HG02759 (cell line): ENCODE measurements around the gene DNAAF3.
"Not testable (repeated sequence)": the region's sequence is repeated elsewhere in the genome, so short reads cannot be mapped to it uniquely, and the experiment has no call there.

Source experiments
- ATAC-seq: cut with Tn5 transposase; IDR thresholded peaks from one replicate; pipeline ENCODE4 v1.9.1; 2021; ENCODE audit warnings: mild to moderate bottlenecking, moderate library complexity; ENCODE audit not compliant: unreplicated experiment

The DNAAF3 gene

GRCh38 chr19:55176076-55176475, 9.7 kb upstream of the DNAAF3 start:
- no peak for ATAC-seq

- ATAC-seq: no peak
Observed at GRCh38 chr19:55175117-55175867, 8.9 kb upstream of the DNAAF3 start.

DNA sequence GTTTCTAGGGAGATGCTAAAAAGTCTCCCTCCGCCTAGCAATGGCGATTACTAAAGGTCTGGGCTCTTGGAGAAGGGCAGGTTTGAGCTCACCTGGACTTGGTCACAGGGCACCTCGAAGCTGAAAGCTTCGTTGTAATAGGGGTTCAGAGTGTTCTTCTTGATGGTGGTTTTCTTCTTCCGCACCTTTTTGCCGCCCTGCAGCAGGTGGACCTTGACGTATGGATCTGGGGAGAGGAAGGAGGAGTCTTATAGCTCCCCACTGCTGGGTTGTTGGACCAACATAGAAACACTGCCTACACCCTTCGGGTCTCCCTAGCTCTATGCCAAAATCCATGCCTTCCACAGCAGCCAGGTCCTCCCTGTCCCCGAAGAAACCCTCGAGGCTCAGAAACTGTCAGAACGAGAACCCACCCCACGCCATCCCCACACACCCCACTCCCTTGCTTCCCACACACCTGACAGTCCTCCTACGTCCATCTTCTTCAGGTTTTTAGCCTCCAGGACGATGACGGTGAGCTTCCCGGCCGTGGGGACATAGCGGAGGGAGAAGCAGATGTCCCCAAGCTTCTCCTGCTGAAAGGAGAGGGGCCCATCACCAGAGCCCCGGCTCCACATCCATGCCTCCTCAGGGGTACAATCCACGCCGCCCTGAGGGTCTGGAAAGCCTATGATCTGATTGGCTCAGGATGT, 8.2 kb upstream of the DNAAF3 start:
- no peak for ATAC-seq

GRCh38 chr19:55173714-55174409, 7.4 kb upstream of the DNAAF3 start:
- no peak for ATAC-seq

- ATAC-seq: no peak
Observed at GRCh38 chr19:55173186-55173713, 6.8 kb upstream of the DNAAF3 start.

- no peak for ATAC-seq
Observed at GRCh38 chr19:55172741-55173140, 6.3 kb upstream of the DNAAF3 start.

DNA sequence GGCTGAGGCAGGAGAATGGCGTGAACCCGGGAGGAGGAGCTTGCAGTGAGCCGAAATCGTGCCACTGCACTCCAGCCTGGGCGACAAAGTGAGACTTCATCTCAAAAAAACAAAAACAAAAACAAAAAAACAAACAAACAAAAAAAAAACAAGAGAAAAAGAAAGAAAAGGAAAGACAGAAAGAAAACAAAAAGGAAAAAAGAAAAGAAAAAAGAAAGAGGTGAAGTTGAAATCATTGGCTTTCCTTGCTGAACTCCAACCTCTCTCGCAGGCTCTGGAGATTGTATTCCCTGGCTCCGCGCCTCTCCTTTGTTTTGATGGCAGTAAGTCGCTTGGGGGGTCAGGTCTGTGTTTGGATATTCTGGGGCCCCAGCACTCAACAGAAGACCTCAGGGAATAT, 5.9 kb upstream of the DNAAF3 start:
- ATAC-seq: not testable (repeated sequence)

DNA sequence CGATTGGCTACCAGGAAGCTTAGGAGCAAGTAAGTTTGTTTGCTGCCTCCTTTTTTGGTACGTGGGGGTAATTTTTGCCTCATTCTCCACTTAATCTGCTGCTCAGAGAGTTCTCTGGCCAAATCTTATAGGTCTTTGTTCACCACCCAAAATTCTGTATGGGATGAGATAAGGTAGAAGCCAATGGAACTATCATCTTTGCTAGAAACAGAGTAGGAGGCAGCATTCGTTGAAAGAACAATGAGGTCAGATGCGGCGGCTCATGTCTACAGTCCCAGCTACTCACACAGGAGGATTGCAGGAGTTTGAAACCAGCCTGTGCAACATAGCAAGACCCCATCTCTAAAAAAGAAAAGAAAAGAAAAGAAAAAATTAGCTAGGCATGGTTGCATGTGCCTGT, 5.0 kb upstream of the DNAAF3 start:
- ATAC-seq: no peak

DNA sequence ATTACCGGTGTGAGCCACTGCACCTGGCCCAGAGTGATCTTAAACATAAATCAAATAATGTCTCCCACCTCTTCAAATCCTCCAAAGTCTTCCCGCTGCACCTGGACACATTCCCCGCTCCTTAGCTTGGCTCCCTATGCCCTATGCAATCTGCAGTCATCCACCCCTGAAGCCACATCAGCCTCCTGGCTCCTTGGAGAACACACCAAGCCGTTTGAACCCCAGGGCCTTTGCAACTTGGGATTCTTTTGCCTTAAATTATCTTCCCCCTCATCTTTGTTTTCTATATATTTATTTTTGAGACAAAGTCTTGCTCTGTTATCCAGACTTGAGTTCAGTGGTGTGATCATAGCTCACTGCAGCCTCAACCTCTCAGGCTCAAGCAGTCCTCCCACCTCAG, 2.7 kb upstream of the DNAAF3 start:
- no peak for ATAC-seq

DNA sequence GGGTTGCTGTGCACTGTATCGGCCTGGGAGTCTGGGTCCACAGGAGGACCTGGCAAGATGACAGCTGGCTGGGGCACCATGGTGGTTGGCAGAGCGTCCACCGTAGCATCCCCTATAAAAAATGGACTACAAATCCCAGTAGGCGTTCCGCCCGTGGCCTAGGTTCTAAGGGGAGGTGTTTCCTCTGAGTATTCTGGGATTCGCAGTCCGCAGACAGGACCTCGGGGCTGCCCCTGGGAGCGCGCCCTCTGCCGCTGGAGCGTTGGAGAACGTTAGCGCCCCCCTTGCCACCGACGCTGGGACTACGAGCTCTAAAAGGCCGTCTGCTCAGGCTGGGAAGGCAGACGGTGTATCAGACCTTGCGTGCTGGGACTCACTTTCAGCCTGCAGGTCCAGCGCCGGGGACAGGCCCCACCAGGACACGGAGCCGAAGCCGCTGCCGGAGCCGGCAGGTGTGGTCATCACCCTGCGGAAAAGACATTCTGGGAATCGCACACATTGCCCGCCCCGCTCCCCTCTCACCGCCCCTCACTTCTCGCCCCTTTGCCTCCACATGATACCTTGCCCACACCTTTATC, 372 bp downstream of the DNAAF3 start:
- ATAC-seq: no peak

DNA sequence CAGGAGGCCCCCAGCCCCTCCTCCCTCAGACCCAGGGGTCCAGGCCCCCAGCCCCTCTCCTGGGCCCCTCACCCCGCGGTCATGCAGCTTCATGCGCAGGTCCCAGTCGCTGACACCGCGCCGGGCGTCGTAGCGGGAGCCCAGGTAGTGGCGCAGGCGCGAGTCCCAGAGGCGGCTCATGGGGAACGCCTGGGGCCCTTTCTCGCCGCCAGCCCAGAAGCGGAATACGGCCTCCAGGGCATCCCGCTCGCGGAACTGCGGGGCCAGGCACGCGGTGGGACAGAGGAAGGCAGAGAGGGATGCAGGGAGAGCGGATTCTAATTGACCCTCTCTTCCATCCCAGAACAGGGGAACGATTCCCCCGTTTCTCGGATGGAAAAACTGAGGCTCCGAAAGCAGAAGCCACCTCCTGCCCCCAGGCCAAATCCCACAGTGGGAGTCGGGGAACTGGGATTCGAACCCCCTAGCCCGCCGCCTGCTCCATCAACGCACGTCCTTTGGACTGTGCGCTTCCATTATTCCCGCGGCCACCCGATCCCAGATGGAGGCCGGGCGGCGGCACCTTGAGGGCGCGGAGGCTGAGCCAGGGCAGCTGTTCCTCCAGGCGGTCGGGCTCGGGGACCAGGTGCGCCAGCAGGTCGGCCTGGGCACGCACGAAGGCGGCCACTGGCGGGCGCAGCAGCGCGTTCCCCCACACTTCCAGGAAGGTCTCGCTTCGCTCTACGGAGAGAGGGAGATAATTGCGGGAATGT, 4.7 kb downstream of the DNAAF3 start:
- no peak for ATAC-seq

DNA sequence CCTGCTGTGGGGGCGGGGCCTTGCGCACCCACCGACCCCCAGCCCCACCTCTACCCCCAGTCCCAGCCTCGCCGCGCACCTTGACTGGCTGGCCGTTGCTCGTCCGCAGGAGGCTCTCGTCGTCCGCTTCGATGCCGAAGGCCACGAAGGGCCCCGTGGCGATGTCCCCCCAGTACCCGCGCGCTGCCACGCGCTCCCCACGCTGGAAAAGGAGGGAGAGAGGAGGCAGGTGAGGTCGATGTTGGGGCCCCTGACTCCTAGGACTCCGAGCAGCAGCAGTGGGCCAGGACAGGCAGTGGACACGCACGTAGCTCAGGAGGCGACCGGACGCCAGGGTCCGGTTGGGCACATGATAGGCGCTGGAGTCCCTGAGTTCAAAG, 5.4 kb downstream of the DNAAF3 start:
- ATAC-seq: no peak

GRCh38 chr19:55160128-55160985, 6.1 kb downstream of the DNAAF3 start:
- peak; percentile 67 for ATAC-seq

DNA sequence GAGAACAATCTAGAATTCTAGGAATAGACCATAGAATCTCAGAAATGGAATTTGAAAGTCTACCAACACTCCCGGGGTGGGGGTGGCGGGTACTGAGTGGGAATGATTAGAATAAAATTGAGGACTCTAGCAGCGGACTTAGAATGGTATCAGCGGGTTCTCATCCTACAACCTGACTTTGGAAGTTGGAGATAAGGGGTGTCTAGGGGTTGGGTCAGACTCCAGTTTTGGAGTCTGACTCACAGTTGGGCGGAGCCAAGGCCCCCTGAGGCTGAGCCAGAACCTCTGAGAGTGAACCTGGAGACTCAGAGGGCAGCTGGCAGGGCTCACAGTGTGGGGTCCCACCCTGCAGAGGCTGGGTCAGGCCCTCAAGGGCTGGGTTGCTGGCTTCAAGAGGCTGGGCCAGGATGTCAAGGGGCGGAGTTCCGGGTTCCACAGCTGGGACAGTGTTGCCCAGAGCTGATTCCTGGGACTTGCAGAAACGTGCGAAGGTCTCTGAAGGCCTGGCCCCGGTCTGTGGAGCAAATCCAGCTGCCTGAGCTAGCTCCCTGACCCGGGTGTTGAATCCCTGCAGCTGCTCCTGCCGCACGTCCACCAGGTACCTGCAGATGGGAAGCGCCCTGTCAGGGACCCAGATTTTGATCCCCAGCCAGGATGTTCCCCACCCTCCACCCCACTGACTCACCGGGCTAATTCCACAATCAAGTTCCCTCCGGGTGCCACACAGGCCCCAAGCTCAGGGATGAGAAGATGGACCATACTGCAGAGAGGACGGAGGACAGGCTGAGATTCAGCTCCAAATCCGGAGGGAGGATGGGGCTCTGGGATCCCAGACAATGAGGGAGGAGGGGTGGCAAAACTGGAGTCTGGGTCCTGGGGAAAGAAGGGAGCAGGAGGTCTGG, 7.3 kb downstream of the DNAAF3 start:
- ATAC-seq: no peak

DNA sequence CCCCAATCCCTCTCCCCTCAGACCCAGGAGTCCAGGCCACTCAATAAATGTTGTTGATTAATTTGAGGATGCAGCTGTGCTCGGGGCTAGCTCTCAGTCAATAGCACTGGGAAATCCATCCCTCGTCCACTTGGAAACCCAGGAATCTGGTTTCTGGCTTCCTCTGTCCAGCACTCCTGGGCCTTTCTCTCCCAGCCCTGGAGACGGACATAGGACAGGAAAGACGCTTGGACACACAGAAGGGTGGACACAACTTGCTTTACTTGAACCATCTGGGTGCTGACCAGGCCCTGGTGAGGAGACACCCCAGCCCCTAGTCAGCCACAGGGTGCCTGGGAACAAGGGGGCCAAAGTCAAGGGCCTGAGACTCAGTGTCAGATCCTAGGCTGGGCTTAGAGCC, 8.0 kb downstream of the DNAAF3 start:
- no peak for ATAC-seq

DNA sequence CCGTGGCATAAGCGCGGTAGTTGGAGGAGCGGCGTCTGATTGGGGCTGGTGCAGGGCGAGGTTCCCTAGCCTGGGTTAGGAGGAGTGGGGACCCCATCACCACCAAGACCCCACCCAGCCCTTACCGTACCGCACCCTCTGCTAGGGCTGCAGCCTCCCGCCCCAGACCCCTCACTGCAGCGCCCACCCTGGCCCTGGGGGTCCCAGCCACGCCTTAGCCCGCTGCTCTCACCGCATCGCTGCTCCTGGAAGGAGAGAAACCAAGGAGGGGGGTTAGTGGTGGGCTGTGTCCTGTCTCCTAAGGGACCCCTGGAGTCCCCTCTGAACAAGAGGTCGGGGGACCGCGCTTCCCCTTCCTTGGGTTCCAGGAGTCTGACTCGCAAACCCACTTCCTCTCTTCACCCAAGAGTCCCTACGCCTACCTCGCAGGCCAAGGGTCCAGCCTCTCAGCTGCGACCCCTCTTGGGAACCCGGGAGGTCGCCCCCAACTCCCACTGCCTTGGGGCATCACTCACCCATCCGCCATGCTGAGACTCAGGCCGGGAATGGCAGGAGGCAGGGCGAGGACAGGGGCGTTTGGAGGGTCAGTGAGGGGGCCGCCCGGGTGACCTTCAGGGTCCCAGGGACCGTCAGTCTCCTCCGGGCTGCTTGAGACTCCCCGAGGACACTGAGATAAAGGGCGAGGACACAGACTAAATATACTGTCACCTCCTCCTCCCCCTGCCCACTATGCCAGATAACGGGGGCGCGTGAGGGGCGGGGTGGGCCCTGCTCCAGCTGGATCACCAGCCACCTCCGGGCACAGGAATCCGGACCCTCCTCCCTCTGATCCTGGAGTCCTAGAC, 9.1 kb downstream of the DNAAF3 start, which contains the start of gene TNNI3:
TNNI3 (minus strand) TSS at position 669 of the 845 bp plus-strand sequence; CDS start at position 526, 143 bp downstream.
- no peak for ATAC-seq

DNA sequence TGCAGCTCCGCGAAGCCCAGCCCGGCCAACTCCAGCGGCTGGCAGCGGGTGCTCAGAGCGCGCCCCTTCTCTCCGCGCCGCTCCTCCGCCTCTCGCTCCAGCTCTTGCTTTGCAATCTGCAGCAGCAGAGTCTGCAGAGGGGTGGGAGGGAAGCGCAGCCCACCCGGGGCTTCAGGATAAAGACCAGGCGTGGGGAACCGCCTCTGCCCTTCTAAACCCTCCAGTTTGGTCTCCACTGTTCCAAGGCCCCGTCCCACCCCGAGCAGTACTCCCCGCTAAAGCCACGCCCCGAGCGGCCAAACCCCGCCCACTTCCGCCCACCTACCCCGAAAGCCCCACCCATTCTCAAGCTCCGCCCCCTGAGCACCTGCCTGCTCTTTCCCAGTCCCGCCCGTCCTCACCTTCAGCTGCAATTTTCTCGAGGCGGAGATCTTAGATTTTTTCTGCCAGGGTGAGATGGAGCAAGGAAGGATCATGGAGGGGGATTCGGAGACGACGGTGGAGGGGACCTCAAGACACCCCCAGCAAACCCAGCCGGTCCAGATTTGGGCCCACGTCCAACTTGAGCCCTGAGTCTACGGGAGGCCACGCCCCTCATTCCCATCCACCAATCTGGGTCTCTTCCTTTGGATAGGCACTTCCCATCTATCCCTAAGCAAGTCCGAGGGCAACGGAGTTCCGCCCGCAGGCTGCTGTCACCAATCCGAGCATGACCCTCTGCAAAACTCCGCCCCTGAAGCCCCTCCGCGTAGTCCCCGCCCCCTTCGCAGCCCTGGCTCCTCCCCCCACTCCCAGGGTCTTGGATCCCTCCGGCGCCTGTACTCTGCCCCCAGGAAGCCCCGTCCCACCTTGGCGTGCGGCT, 10.0 kb downstream of the DNAAF3 start:
- ATAC-seq: no peak
